Measurements from ENCODE around the gene POC1A.

- TF ChIP-seq CTCF (IDR thresholded peaks at IDR 0.05) (no peak), POLR2A (IDR thresholded peaks at IDR 0.05) (no peak)
Measured at GRCh38 chr3:52191663-52192062, 37.4 kb upstream of the POC1A start.

All from uterus (tissue), 2 donors.